Measurements from ENCODE around the gene GHITM. TPM values are rescaled to one million over a fixed set of nuclear protein-coding genes. Genes with fewer than 3 reads are reported as not detected.

The GHITM gene
- total RNA-seq, 1 experiment from 2014 or later, result 156 TPM

- Histone ChIP-seq H4K20me1 (ENCODE audit: insufficient read depth) (no peaks in the 10 kb centered on the region), H3K9me2 (ENCODE audit: insufficient read depth) (no peaks in the 10 kb centered on the region), H3K27me3 (ENCODE audit: insufficient read depth, low read length) (no peaks in the 10 kb centered on the region), H3K36me3 (ENCODE audit: control insufficient read depth in 1 of 2, insufficient read depth in 2 of 2, low read length in 2 of 2) (no peaks in the 10 kb centered on the region), H3K9ac (ENCODE audit: low read length) (no peak overlapping the region), H3K9me3 (ENCODE audit: control insufficient read depth in 1 of 2, insufficient read depth in 1 of 2, low read depth in 1 of 2, low read length in 2 of 2) (no peaks in the 10 kb centered on the region), H3K4me3 (replicated peaks in 1 of 2; ENCODE audit: low read depth in 1 of 2, low read length in 2 of 2) (no peak overlapping the region), H3K4me1 (ENCODE audit: control insufficient read depth in 1 of 2, insufficient read depth in 2 of 2, low read length in 2 of 2) (peaks cover 0 to 9% of the 10 kb centered on the region in 2 experiments; a peak in 2 of 4 replicates), H3K4me2 (ENCODE audit: low read length) (peak overlapping the region; percentile 13; the same call in 1 of the 2 replicates), H3K27ac (ENCODE audit: low read depth, low read length) (no peak overlapping the region), H3K79me2 (ENCODE audit: insufficient read depth, low read length) (no peaks in the 10 kb centered on the region), H2AFZ (ENCODE audit: low read depth, low read length, poor library complexity, severe bottlenecking) (no peak overlapping the region)
- RAD21 ChIA-PET (ENCODE audit: low non-redundant PET in 1 of 2, low total read pairs in 2 of 2, uncharacterized antibody in 2 of 2, unreplicated experiment in 2 of 2), result no interaction called here
- intact Hi-C loops (cut with micrococcal nuclease), result no loop called here
- CTCF ChIA-PET, result no interaction called here
- no TSS peak for BruUV-seq (replicated peaks)
- TF ChIP-seq ELF1 (IDR thresholded peaks at IDR 0.05; ENCODE audit: borderline replicate concordance, low read depth) (no peak), POLR2A (IDR thresholded peaks at IDR 0.05; ENCODE audit: borderline replicate concordance, extremely low read depth, insufficient read depth, insufficient read length) (no peak), ZFX (IDR thresholded peaks at IDR 0.05) (no peak), JUND (IDR thresholded peaks at IDR 0.05) (peak; percentile 15; the same call in 1 of the 2 replicates), SP1 (IDR thresholded peaks at IDR 0.05; ENCODE audit: low read depth) (0 out of 2 replicates have a peak, but pooled peaks have one; percentile 18), EGR1 (IDR thresholded peaks at IDR 0.05; ENCODE audit: low read depth) (no peak), EZH2phosphoT487 (IDR thresholded peaks at IDR 0.05; ENCODE audit: borderline replicate concordance) (no peak), FOSL1 (IDR thresholded peaks at IDR 0.05; ENCODE audit: low read depth) (peak; percentile 29; the same call in 1 of the 2 replicates), CBX3 (IDR thresholded peaks at IDR 0.05; ENCODE audit: low read depth) (0 out of 2 replicates have a peak, but pooled peaks have one; percentile 44), EZH2 (IDR thresholded peaks at IDR 0.05) (no peak)
- POLR2A ChIA-PET, result no interaction called here
- ATAC-seq, result no peak
- peak; percentile 35 for DNase-seq (ENCODE audit: low read depth, low spot score)
Measured at GRCh38 chr10:84118395-84119006, 20.8 kb upstream of the GHITM start.

GRCh38 chr10:84123362-84123761 is 15.9 kb upstream of the GHITM start:
- ChIA-PET CTCF (no interaction called here), RAD21 (ENCODE audit: low non-redundant PET in 1 of 2, low total read pairs in 2 of 2, uncharacterized antibody in 2 of 2, unreplicated experiment in 2 of 2) (no interaction called here), POLR2A (no interaction called here)
- no peak for ATAC-seq
- H3K36me3 ChIP-seq (ENCODE audit: control insufficient read depth in 1 of 2, insufficient read depth in 2 of 2, low read length in 2 of 2), result no peaks in the 10 kb centered on the region
- no peak for DNase-seq (ENCODE audit: low read depth, low spot score)
- no TSS peak for BruUV-seq (replicated peaks)
- no peaks in the 10 kb centered on the region for H3K9me3 ChIP-seq (ENCODE audit: control insufficient read depth in 1 of 2, insufficient read depth in 1 of 2, low read depth in 1 of 2, low read length in 2 of 2)
- H2AFZ ChIP-seq (ENCODE audit: low read depth, low read length, poor library complexity, severe bottlenecking), result no peak overlapping the region
- H3K9me2 ChIP-seq (ENCODE audit: insufficient read depth), result no peaks in the 10 kb centered on the region
- H3K79me2 ChIP-seq (ENCODE audit: insufficient read depth, low read length), result no peaks in the 10 kb centered on the region
- H4K20me1 ChIP-seq (ENCODE audit: insufficient read depth), result no peaks in the 10 kb centered on the region
- intact Hi-C loops (cut with micrococcal nuclease), result no loop called here
- H3K9ac ChIP-seq (ENCODE audit: low read length), result no peak overlapping the region
- peaks cover 0 to 14% of the 10 kb centered on the region in 2 experiments; a peak in 2 of 4 replicates for H3K4me1 ChIP-seq (ENCODE audit: control insufficient read depth in 1 of 2, insufficient read depth in 2 of 2, low read length in 2 of 2)
- H3K4me2 ChIP-seq (ENCODE audit: low read length), result no peak overlapping the region
- no peak overlapping the region for H3K27ac ChIP-seq (ENCODE audit: low read depth, low read length)
- no peak overlapping the region for H3K4me3 ChIP-seq (replicated peaks in 1 of 2; ENCODE audit: low read depth in 1 of 2, low read length in 2 of 2)
- H3K27me3 ChIP-seq (ENCODE audit: insufficient read depth, low read length), result peaks cover 5% of the 10 kb centered on the region; the same call in 1 of the 2 replicates
- TF ChIP-seq ZFX (IDR thresholded peaks at IDR 0.05), result no peak
- no peak for TF ChIP-seq POLR2A (IDR thresholded peaks at IDR 0.05; ENCODE audit: borderline replicate concordance, extremely low read depth, insufficient read depth, insufficient read length)
- no peak for TF ChIP-seq FOSL1 (IDR thresholded peaks at IDR 0.05; ENCODE audit: low read depth)
- no peak for TF ChIP-seq ZBTB33 (IDR thresholded peaks at IDR 0.05; ENCODE audit: extremely low read depth, insufficient replicate concordance, low read length)
- TF ChIP-seq ELF1 (IDR thresholded peaks at IDR 0.05; ENCODE audit: borderline replicate concordance, low read depth), result no peak
- TF ChIP-seq REST (IDR thresholded peaks at IDR 0.05; ENCODE audit: low read depth), result no peak
- TF ChIP-seq MAX (IDR thresholded peaks at IDR 0.05), result no peak
- TF ChIP-seq SRF (IDR thresholded peaks at IDR 0.05; ENCODE audit: low read depth), result no peak
- TF ChIP-seq POLR2AphosphoS5 (IDR thresholded peaks at IDR 0.05; ENCODE audit: low read depth, low read length), result no peak
- TF ChIP-seq CBX3 (IDR thresholded peaks at IDR 0.05; ENCODE audit: low read depth), result no peak
- no peak for TF ChIP-seq EZH2phosphoT487 (IDR thresholded peaks at IDR 0.05; ENCODE audit: borderline replicate concordance)
